GM21786 (cell line): ENCODE data around the gene XYLT1.

Experiments used
- ATAC-seq: cut with Tn5 transposase; IDR thresholded peaks from one replicate; pipeline ENCODE4 v1.9.1; 2021; ENCODE audit not compliant: unreplicated experiment

Gene XYLT1

GRCh38 chr16:17377360-17378324 is 93.1 kb downstream of the XYLT1 start:
- peak; percentile 68 for ATAC-seq

- no peak for ATAC-seq
Measured at GRCh38 chr16:17375461-17376304, 95.1 kb downstream of the XYLT1 start.

- no peak for ATAC-seq
Measured at GRCh38 chr16:17374668-17375255, 96.0 kb downstream of the XYLT1 start.

- no peak for ATAC-seq
Measured at GRCh38 chr16:17373533-17373932, 97.2 kb downstream of the XYLT1 start.

- ATAC-seq: no peak
Measured at GRCh38 chr16:17372386-17372785, 98.4 kb downstream of the XYLT1 start.

GRCh38 chr16:17371299-17371698 is 99.5 kb downstream of the XYLT1 start:
- no peak for ATAC-seq

- no peak for ATAC-seq
Measured at GRCh38 chr16:17370731-17371285, 100.0 kb downstream of the XYLT1 start.

- no peak for ATAC-seq
Measured at GRCh38 chr16:17370223-17370707, 100.5 kb downstream of the XYLT1 start.

GRCh38 chr16:17369421-17370222 is 101.1 kb downstream of the XYLT1 start:
- ATAC-seq: peak; percentile 81

- no peak for ATAC-seq
Measured at GRCh38 chr16:17368951-17369350, 101.8 kb downstream of the XYLT1 start.

GRCh38 chr16:17368446-17368845 is 102.3 kb downstream of the XYLT1 start:
- ATAC-seq: no peak

- no peak for ATAC-seq
Measured at GRCh38 chr16:17367923-17368322, 102.8 kb downstream of the XYLT1 start.

- no peak for ATAC-seq
Measured at GRCh38 chr16:17367036-17367435, 103.7 kb downstream of the XYLT1 start.

GRCh38 chr16:17366299-17366961 is 104.3 kb downstream of the XYLT1 start:
- ATAC-seq: no peak

GRCh38 chr16:17365591-17366298 is 105.0 kb downstream of the XYLT1 start:
- no peak for ATAC-seq

- no peak for ATAC-seq
Measured at GRCh38 chr16:17365211-17365541, 105.6 kb downstream of the XYLT1 start.

- no peak for ATAC-seq
Measured at GRCh38 chr16:17364319-17365210, 106.2 kb downstream of the XYLT1 start.

- no peak for ATAC-seq
Measured at GRCh38 chr16:17362946-17363345, 107.8 kb downstream of the XYLT1 start.
